HEK293T (cell line): ENCODE results near the gene C3orf33.

ENCODE experiments used
- ARNT ChIP-seq: fragments of 450-650 bp; IDR thresholded peaks from 2 replicates; pipeline ENCODE4 v1.6.1; 2017; ENCODE audit warnings: mild to moderate bottlenecking
- BHLHE40 ChIP-seq: fragments of 450-650 bp; IDR thresholded peaks from 2 replicates; pipeline ENCODE4 v1.6.1; 2016; ENCODE audit warnings: mild to moderate bottlenecking, moderate library complexity, borderline replicate concordance
- ELF4 ChIP-seq: fragments of 450-650 bp; IDR thresholded peaks from 2 replicates; pipeline ENCODE4 v1.6.1; 2017; ENCODE audit warnings: antibody characterized with exemption
- FOXA1 ChIP-seq: fragments of 450-650 bp; IDR thresholded peaks from 2 replicates; pipeline ENCODE4 v1.6.1; 2016; ENCODE audit warnings: mild to moderate bottlenecking
- FOXK2 ChIP-seq: fragments of 450-650 bp; IDR thresholded peaks from 2 replicates; pipeline ENCODE4 v1.6.1; 2016; ENCODE audit warnings: mild to moderate bottlenecking
- FOXM1 ChIP-seq: fragments of 450-650 bp; IDR thresholded peaks from 2 replicates; pipeline ENCODE4 v1.6.1; 2017; ENCODE audit warnings: mild to moderate bottlenecking, borderline replicate concordance
- HDGF ChIP-seq: fragments of 450-650 bp; IDR thresholded peaks from 2 replicates; pipeline ENCODE4 v1.6.1; 2017; ENCODE audit warnings: antibody characterized with exemption, borderline replicate concordance
- NFRKB ChIP-seq: fragments of 450-650 bp; IDR thresholded peaks from 2 replicates; pipeline ENCODE4 v1.6.1; 2016; ENCODE audit warnings: mild to moderate bottlenecking, moderate library complexity
- PKNOX1 ChIP-seq: fragments of 450-650 bp; IDR thresholded peaks from 2 replicates; pipeline ENCODE4 v1.6.1; 2016
- SP1 ChIP-seq: fragments of 450-650 bp; IDR thresholded peaks from 2 replicates; pipeline ENCODE4 v1.6.1; 2017
- SUZ12 ChIP-seq: fragments of 450-650 bp; IDR thresholded peaks from 2 replicates; pipeline ENCODE4 v1.6.1; 2016; ENCODE audit warnings: mild to moderate bottlenecking
- TARDBP ChIP-seq: fragments of 450-650 bp; IDR thresholded peaks from 2 replicates; pipeline ENCODE4 v1.6.1; 2016
- ZNF384 ChIP-seq: fragments of 450-650 bp; IDR thresholded peaks from 2 replicates; pipeline ENCODE4 v1.6.1; 2016

GRCh38 chr3:155746703-155747102, 59.4 kb downstream of the C3orf33 start:
- TF ChIP-seq SUZ12 (no peak), ELF4 (no peak), FOXM1 (no peak), NFRKB (no peak), TARDBP (no peak), SP1 (no peak), BHLHE40 (no peak), ARNT (no peak), HDGF (no peak), PKNOX1 (no peak), FOXK2 (no peak), FOXA1 (no peak), ZNF384 (peak; percentile 30; the same call in 1 of the 2 replicates)
